ENCODE measurements around the gene RIPK4.

DNA sequence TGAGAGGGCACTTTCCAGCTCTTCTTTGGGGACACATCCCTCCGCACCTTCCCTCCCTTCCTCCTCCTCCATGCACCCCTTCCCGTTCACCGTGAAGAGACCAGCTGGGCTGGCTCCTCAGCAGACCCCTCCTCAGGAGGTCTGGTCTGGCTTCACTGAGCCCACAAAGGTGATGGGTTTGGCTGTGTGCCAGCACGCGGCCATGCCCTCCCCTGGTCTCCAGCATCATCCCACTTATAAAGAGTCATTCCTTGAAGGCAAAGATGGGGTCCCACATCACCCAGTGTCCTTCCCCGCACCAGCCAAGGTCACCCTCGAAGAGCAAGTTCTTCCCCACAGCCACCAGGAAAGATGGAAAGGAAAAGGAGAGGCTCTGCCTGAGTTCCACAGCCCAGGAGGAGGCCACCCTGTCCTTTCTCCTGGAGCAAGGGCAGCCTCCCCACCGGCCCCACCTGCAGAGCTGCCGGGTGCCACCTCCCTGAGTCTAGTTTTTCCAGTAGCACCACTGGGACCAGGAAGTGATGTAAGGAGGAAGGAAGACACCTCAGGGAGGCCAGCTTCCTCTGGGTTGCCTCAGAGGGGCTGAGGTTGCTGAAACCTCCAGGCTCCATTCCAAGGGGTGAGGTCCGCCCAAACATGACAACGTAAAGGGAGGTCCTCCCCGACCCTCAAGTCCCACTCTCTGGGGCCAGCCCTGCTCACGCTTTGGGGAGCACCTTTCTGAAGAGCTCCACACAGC, 32.7 kb downstream of the RIPK4 start:
- no peak for TF ChIP-seq POLR2A (IDR thresholded peaks at IDR 0.05)
- TF ChIP-seq, protein P1, sequence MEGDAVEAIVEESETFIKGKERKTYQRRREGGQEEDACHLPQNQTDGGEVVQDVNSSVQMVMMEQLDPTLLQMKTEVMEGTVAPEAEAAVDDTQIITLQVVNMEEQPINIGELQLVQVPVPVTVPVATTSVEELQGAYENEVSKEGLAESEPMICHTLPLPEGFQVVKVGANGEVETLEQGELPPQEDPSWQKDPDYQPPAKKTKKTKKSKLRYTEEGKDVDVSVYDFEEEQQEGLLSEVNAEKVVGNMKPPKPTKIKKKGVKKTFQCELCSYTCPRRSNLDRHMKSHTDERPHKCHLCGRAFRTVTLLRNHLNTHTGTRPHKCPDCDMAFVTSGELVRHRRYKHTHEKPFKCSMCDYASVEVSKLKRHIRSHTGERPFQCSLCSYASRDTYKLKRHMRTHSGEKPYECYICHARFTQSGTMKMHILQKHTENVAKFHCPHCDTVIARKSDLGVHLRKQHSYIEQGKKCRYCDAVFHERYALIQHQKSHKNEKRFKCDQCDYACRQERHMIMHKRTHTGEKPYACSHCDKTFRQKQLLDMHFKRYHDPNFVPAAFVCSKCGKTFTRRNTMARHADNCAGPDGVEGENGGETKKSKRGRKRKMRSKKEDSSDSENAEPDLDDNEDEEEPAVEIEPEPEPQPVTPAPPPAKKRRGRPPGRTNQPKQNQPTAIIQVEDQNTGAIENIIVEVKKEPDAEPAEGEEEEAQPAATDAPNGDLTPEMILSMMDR (IDR thresholded peaks at IDR 0.05): no peak

All from suprapubic skin (tissue), 3 donors.